Right lobe of liver (tissue), 6 donors: ENCODE measurements around the gene HIC1. TPM values are rescaled to one million over a fixed set of nuclear protein-coding genes. Genes with fewer than 3 reads are reported as not detected.
A peak's percentile ranks its signal among the peaks of the same experiment; 100 is the strongest.

Experiments
- ATAC-seq, 4 donors: fragments of 200-7000 bp; cut with Tn5 transposase; one replicate each; pipeline ENCODE4 v1.9.1; 2020; ENCODE audit warnings: mild to moderate bottlenecking in 4 of 4, moderate library complexity in 4 of 4
- DNase-seq, 3 donors: peaks; one replicate each; pipeline ENCODE4 v3.0.0-alpha.2; 2020
- H3K27ac ChIP-seq, 3 donors: fragments of 200-600 bp; one replicate each; pipeline ENCODE4 v1.8.0; 2022
- H3K27me3 ChIP-seq, 2 donors: fragments of 200-600 bp; one replicate each; pipeline ENCODE4 v1.8.0; 2022
- H3K36me3 ChIP-seq, 4 donors: fragments of 200-600 bp; sonication (generic) in 1 of 4; one replicate each; pipeline versions ENCODE4 v1.5.1 to v1.8.0; 2017 to 2022; ENCODE audit warnings: control low read depth in 1 of 4
- H3K4me1 ChIP-seq, 4 donors: fragments of 200-600 bp; sonication (generic) in 1 of 4; one replicate each; pipeline versions ENCODE4 v1.5.1 to v1.8.0; 2017 to 2022; ENCODE audit warnings: control low read depth in 1 of 4
- H3K4me3 ChIP-seq, 3 donors: fragments of 200-600 bp; one replicate each; pipeline ENCODE4 v1.8.0; 2022
- H3K9me3 ChIP-seq, 4 donors: fragments of 200-600 bp; sonication (generic) in 1 of 4; one replicate each; pipeline versions ENCODE4 v1.5.1 to v1.8.0; 2017 to 2022; ENCODE audit warnings: control low read depth in 1 of 4
- CTCF ChIP-seq, 4 donors: fragments of 200-600 bp in 3 of 4; fragments of 450-650 bp in 1 of 4; IDR thresholded peaks; one replicate each; pipeline versions ENCODE4 v1.5.1 to v1.8.0; 2016 to 2022; ENCODE audit warnings: antibody characterized with exemption in 4 of 4, mild to moderate bottlenecking in 2 of 4
- POLR2A ChIP-seq: fragments of 450-650 bp; IDR thresholded peaks from one replicate; pipeline ENCODE4 v1.6.1; 2017; ENCODE audit warnings: antibody characterized with exemption, mild to moderate bottlenecking
- WGBS: methylation state at CpG from one replicate; pipeline ENCODE4 v1.1.6; 2018; ENCODE audit warnings: low coverage, low lambda C conversion rate; ENCODE audit not compliant: insufficient coverage; ENCODE audit errors: missing lambda C conversion rate; 5-methylcytosine and 5-hydroxymethylcytosine counted together
- intact Hi-C, 2 donors: fragments of 100-400 bp; cut with DNase I; formaldehyde crosslinking; loops; one replicate each; pipeline versions ENCODE4 v1.11.2 to v1.14.1; 2022
- total RNA-seq, 6 experiments: library from RNA; depleted of rRNA in 2 of 6; stranded (reverse); fragments of >200 nt in 2 of 6; fragmentation: NEBNext Ultra II Directional in 3 of 6; extraction: Animal tissue kit (Norgen Biotek cat#: 25700) in 3 of 6; gene quantifications; one replicate each; pipeline versions ENCODE4 v1.1.0 to v1.2.4, GENCODE V29; 2016 to 2023
- donor health status: DM: no; HTN: yes; CAD: no.
- donor health status: DM: no; HTN: no; CAD: no.
- donor health status: DM: no; HTN: no; CAD: no.
- donor health status: DM: no; HTN: yes; CAD: no.
- donor health status: DM: no; HTN: yes; CAD: no.

The HIC1 gene
- total RNA-seq, 6 experiments from 2014 or later: 4.7 to 14.8 (median 6.1) TPM

DNA sequence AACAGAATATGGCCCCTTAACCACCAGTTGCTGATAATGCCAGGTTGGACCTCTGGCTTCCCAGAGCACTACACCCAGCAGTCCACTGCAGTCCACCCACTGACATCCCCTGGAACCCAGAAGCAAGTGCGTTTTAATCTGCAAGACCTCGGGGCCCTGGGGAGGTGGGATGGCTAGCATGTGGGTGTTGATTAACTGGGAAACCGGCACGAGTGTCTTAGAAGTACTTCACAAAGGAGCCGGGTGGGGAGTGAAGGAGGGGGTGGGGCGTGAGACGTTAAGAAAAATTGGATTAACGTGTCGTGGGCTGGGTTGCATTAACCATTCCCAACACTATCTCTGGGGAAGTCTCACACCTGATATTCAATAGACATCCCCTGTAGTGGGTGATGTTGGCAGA is 6.1 kb upstream of the HIC1 start:
- intact Hi-C loops: no loop called here
- Histone ChIP-seq H3K4me3 (no peak overlapping the region), H3K4me1 (peaks cover 0 to 20% (median 5%) of the 10 kb centered on the region in 4 donors), H3K36me3 (no peaks in the 10 kb centered on the region), H3K27ac (no peak overlapping the region), H3K27me3 (no peaks in the 10 kb centered on the region), H3K9me3 (no peaks in the 10 kb centered on the region)
- TF ChIP-seq CTCF (IDR thresholded peaks at IDR 0.05) (no peak), POLR2A (no peak)
- DNase-seq (no peak), ATAC-seq (no peak)
- 14% methylated on average over 9 of the region's 9 CpGs for WGBS

DNA sequence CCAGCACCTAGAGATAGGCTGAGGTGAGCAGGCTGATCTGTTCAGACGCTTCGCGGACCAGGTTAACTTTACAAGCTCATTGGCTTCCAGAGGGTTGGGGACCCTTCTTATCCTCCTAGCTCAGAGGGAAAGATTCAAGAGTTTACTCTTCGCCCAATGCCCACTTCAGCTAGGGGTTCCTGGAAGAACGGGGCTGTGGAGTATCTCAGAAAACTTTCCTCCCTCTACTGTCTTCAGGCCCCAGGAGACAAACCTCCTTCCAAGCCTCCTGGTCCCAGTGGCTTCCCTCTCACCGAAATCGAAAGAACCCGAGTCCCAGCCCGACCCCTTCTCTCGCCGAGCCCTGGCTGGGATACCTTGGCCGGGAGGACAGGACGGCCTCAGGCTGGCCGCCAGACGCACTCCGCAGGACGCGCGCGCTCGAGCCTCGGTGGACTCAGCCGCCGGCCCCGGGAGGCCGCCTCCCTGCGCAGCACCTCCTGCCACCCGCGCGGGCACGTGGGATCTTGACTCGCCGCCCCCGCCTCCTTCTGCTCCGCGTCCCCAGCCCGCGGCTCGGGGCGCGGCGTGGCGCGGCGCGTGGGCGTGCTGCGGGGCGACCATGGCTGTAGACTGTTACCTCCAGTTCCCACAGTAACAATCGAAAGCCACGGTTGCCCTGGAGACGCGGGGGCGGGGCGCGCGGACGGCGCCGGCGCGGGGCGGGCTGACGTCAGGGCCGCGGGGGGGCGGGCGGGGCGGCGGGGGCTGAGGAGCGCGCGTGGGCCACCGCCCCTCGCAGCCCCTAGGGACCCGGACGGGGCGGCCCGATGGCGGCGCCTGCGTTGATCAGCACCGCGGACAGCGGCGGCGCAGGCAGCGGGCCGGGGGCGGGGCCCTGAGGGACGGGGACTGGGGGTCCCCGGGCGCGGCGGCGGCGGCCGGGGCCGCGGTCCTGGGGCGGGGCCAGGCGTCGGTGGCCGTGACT is 5.3 kb upstream of the HIC1 start:
- intact Hi-C loops: loop anchor here in 1 of 2 donors (10.0 kb wide), 1 partner anchor 195 kb away; no protein-coding TSS in a partner anchor
- Histone ChIP-seq H3K27ac (no peak overlapping the region), H3K27me3 (no peaks in the 10 kb centered on the region), H3K9me3 (no peaks in the 10 kb centered on the region), H3K4me1 (peaks cover 0 to 22% (median 5%) of the 10 kb centered on the region in 4 donors), H3K4me3 (peak overlapping the region; percentile 73 to 78 (median 75)), H3K36me3 (no peaks in the 10 kb centered on the region)
- TF ChIP-seq POLR2A: no peak
- no peak for TF ChIP-seq CTCF (IDR thresholded peaks at IDR 0.05)
- DNase-seq (peak; percentile 88 to 89 (median 88)), ATAC-seq (peak; percentile 47 to 68 (median 65))
- 23% methylated on average over 7 of the region's 104 CpGs for WGBS

GRCh38 chr17:2050300-2051060 is 4.4 kb upstream of the HIC1 start:
- TF ChIP-seq POLR2A (no peak), CTCF (IDR thresholded peaks at IDR 0.05) (no peak)
- Histone ChIP-seq H3K27ac (no peak overlapping the region), H3K36me3 (no peaks in the 10 kb centered on the region), H3K4me3 (peak overlapping the region; percentile 43 to 75 (median 48)), H3K27me3 (no peaks in the 10 kb centered on the region), H3K9me3 (no peaks in the 10 kb centered on the region), H3K4me1 (peaks cover 0 to 26% (median 5%) of the 10 kb centered on the region in 4 donors)
- peak; percentile 71 to 81 (median 71) for DNase-seq
- intact Hi-C loops: loop anchor here in 1 of 2 donors (10.0 kb wide), 1 partner anchor 194 kb away; no protein-coding TSS in a partner anchor
- no CpG with 5 or more reads among the region's 88 CpGs for WGBS
- ATAC-seq: peak; percentile 34 to 48 (median 40)

DNA sequence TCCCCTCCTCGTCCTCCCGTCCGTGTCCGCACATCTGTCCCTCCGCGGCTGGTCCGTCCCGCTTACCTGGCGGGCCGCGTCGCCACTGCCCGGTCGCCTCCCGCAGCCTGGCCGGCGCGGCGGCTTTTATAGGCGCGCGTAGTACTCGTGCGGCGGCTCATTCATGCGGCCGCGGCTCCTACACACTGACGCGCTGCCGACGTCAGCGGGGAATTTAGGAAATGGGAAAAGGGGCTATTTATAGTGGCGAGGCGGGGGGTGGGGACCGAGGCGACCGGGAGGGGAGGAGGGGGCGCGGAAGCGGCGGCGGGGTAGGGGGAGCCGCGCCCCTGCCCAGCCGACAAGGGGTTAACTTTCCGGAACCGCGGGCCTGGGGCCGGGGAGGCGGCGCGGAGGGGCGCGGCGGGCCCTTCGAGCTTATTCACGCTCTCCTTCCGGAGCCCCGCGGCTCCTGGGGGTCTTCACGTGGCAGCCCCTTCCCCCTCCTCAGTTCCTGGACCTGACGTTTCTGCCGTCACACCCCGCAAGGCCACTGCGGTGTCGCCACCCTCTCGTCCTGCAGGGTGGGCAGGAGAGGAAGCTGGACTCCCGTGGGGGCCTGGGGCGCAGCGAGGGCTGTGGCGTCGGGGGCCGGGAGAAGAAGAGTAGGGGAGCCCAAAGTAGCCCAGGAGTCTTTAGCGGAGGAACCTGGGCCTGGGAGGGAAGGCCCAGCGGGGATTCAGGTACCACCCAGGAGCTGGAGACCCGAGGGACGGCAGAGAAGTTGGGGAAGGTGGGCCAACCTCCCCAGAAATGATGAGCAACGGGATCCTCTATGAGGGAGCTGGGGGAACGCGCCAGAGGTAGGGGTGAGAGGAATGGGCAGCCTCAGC is 3.6 kb upstream of the HIC1 start:
- peaks cover 0 to 26% (median 5%) of the 10 kb centered on the region in 4 donors for H3K4me1 ChIP-seq
- no peak for ATAC-seq
- no peak overlapping the region for H3K27ac ChIP-seq
- intact Hi-C loops: loop anchor here in 1 of 2 donors (10.0 kb wide), 1 partner anchor 194 kb away; no protein-coding TSS in a partner anchor
- peaks cover 0 to 2% of the 10 kb centered on the region in 2 donors for H3K27me3 ChIP-seq
- no peaks in the 10 kb centered on the region for H3K36me3 ChIP-seq
- peak overlapping the region in 2 of 3 donors; percentile 48 to 75 for H3K4me3 ChIP-seq
- no peaks in the 10 kb centered on the region for H3K9me3 ChIP-seq
- 5% methylated on average over 39 of the region's 81 CpGs for WGBS
- TF ChIP-seq POLR2A: no peak
- TF ChIP-seq CTCF (IDR thresholded peaks at IDR 0.05): no peak
- no peak for DNase-seq
